Neural progenitor cell (in vitro differentiated cells): ENCODE measurements around the gene LIPT2. TPM values are rescaled to one million over a fixed set of nuclear protein-coding genes. Genes with fewer than 3 reads are reported as not detected.

Experiments
- DNase-seq: peaks from one replicate; pipeline ENCODE4 v3.0.0-alpha.2; 2016; ENCODE audit warnings: low spot score
- H2AFZ ChIP-seq: fragments of 200-600 bp; sonication (generic); replicated peaks from 2 replicates; pipeline ENCODE4 v1.6.1; 2016; ENCODE audit warnings: antibody characterized with exemption
- H3F3A ChIP-seq: fragments of 200-600 bp; sonication (generic); 2 replicates; pipeline ENCODE4 v1.6.1; 2016; ENCODE audit warnings: antibody characterized with exemption, low read depth
- H3K27ac ChIP-seq: fragments of 200-600 bp; sonication (generic); 2 replicates; pipeline ENCODE4 v1.5.1; 2016; ENCODE audit warnings: mild to moderate bottlenecking
- H3K27me3 ChIP-seq: fragments of 200-600 bp; sonication (generic); 2 replicates; pipeline ENCODE4 v1.6.1; 2016; ENCODE audit warnings: mild to moderate bottlenecking, moderate library complexity
- H3K36me3 ChIP-seq: fragments of 200-600 bp; sonication (generic); 2 replicates; pipeline ENCODE4 v1.5.1; 2016
- H3K4me1 ChIP-seq: fragments of 200-600 bp; sonication (generic); 2 replicates; pipeline ENCODE4 v1.6.1; 2016; ENCODE audit warnings: mixed run types
- H3K4me2 ChIP-seq: fragments of 200-600 bp; sonication (generic); 2 replicates; pipeline ENCODE4 v1.6.1; 2016
- H3K4me3 ChIP-seq: fragments of 200-600 bp; sonication (generic); 2 replicates; pipeline ENCODE4 v1.5.1; 2016
- H3K79me2 ChIP-seq: fragments of 200-600 bp; sonication (generic); 2 replicates; pipeline ENCODE4 v1.6.1; 2016; ENCODE audit warnings: low read depth
- H3K9ac ChIP-seq: fragments of 200-600 bp; sonication (generic); 2 replicates; pipeline ENCODE4 v1.6.1; 2016
- H3K9me3 ChIP-seq: fragments of 200-600 bp; sonication (generic); 2 replicates; pipeline ENCODE4 v1.5.1; 2016; ENCODE audit warnings: low read depth
- H4K20me1 ChIP-seq: fragments of 200-600 bp; sonication (generic); 2 replicates; pipeline ENCODE4 v1.6.1; 2016; ENCODE audit warnings: low read depth
- H3K27ac Mint-ChIP-seq: 3 replicates; pipeline ENCODE4 v1.8.0; 2021; ENCODE audit warnings: mixed read lengths
- H3K27me3 Mint-ChIP-seq: 2 replicates; pipeline ENCODE4 v1.8.0; 2022; ENCODE audit warnings: low read depth, mild to moderate bottlenecking, inconsistent platforms, moderate library complexity, mixed read lengths; ENCODE audit not compliant: insufficient read depth
- H3K36me3 Mint-ChIP-seq: 3 replicates; pipeline ENCODE4 v1.8.0; 2021; ENCODE audit warnings: mixed read lengths
- H3K4me1 Mint-ChIP-seq: 3 replicates; pipeline ENCODE4 v1.8.0; 2021; ENCODE audit warnings: mixed read lengths
- H3K4me3 Mint-ChIP-seq: 3 replicates; pipeline ENCODE4 v1.8.0; 2021; ENCODE audit warnings: mild to moderate bottlenecking, moderate library complexity, mixed read lengths
- H3K9me3 Mint-ChIP-seq: 3 replicates; pipeline ENCODE4 v1.8.0; 2020; ENCODE audit warnings: mixed read lengths
- EZH2 ChIP-seq: fragments of 200-600 bp; sonication (generic); IDR thresholded peaks from 2 replicates; pipeline ENCODE4 v1.6.1; 2017; ENCODE audit warnings: antibody characterized with exemption, mild to moderate bottlenecking, moderate library complexity
- EZH2phosphoT487 ChIP-seq: fragments of 200-600 bp; sonication (generic); IDR thresholded peaks from 2 replicates; pipeline ENCODE4 v1.6.1; 2017; ENCODE audit warnings: antibody characterized with exemption
- total RNA-seq: library from RNA; depleted of rRNA; stranded (reverse); fragments of >200 nt; gene quantifications from 2 replicates; pipeline ENCODE4 v1.2.3, GENCODE V29; 2015; ENCODE audit warnings: low replicate concordance
- TF ChIP-seq, protein P1 (sequence below): fragments of 200-600 bp; sonication (generic); IDR thresholded peaks from 2 replicates; pipeline ENCODE4 v1.5.1; 2017; ENCODE audit warnings: antibody characterized with exemption, mild to moderate bottlenecking

LIPT2 gene
- total RNA-seq, 1 donor from 2014 or later, result 16.9 TPM

DNA sequence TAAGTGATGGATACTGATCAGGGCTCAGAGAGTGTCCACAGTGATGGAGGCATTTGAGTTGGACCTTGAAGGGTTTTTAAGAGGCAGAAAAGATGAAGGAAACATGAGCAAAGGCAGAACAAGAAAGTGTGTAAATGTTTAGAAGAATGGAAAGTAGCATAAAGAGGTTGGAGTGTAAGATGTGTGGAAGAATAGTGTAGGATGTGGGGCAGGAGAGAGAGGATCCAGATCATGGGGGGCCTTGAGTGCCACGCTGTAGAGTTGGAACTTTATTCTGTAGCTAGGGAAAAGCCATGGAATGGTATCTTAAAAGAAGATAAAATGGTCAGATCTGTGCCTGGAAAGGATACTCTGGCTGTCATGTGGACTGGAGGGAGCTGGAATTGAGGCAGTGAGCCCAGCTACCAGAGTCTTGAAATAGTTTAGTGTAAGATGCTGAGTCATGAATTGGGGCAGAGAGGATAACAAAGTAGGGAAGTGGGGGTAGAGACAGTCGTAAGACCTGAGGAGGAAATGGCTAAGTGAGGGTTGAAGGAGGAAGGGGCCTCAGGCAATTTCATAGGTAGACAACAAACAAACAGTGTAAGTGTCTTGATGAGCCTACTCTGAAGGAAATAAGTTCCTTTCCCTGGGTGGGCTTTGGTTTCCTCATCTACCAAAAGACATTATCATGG lies 32.9 kb downstream of the LIPT2 start:
- no peaks in the 10 kb centered on the region for H3K27me3 Mint-ChIP-seq
- H3K36me3 Mint-ChIP-seq, result no peaks in the 10 kb centered on the region
- TF ChIP-seq, protein P1, sequence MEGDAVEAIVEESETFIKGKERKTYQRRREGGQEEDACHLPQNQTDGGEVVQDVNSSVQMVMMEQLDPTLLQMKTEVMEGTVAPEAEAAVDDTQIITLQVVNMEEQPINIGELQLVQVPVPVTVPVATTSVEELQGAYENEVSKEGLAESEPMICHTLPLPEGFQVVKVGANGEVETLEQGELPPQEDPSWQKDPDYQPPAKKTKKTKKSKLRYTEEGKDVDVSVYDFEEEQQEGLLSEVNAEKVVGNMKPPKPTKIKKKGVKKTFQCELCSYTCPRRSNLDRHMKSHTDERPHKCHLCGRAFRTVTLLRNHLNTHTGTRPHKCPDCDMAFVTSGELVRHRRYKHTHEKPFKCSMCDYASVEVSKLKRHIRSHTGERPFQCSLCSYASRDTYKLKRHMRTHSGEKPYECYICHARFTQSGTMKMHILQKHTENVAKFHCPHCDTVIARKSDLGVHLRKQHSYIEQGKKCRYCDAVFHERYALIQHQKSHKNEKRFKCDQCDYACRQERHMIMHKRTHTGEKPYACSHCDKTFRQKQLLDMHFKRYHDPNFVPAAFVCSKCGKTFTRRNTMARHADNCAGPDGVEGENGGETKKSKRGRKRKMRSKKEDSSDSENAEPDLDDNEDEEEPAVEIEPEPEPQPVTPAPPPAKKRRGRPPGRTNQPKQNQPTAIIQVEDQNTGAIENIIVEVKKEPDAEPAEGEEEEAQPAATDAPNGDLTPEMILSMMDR, result no peak
- no peak for TF ChIP-seq EZH2phosphoT487
- Histone ChIP-seq H3K27ac (no peak overlapping the region), H3K36me3 (no peaks in the 10 kb centered on the region), H3K4me2 (no peak overlapping the region), H3K4me1 (peaks cover 7% of the 10 kb centered on the region), H3K9ac (no peak overlapping the region), H4K20me1 (no peaks in the 10 kb centered on the region), H3K79me2 (no peaks in the 10 kb centered on the region), H3K9me3 (no peaks in the 10 kb centered on the region), H3K27me3 (peaks cover under 1% of the 10 kb centered on the region), H2AFZ (no peak overlapping the region), H3K4me3 (no peak overlapping the region), H3F3A (no peaks in the 10 kb centered on the region)
- H3K4me3 Mint-ChIP-seq, result no peak overlapping the region
- H3K27ac Mint-ChIP-seq, result no peak overlapping the region
- DNase-seq, result no peak
- H3K9me3 Mint-ChIP-seq, result no peaks in the 10 kb centered on the region
- H3K4me1 Mint-ChIP-seq, result peaks cover 14% of the 10 kb centered on the region

DNA sequence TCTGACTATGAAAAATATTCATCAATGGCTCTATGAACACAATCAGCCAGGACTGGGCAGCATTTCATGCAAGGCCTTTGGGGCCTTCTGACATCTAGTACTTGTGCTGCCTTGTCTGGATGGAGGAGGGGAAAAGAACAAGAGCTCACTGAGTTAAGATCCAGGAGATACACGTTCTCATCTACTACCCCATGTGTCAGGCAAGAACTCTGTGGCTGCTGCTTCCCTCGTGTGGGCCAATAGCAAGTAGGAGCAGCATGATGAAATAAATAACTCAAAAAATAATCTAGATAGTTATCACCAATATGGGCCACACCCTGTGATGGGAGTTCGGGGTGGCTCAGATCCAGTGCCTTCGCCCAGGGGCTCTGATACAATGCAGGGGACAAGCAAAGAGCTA lies 33.5 kb downstream of the LIPT2 start:
- Histone ChIP-seq H2AFZ (no peak overlapping the region), H3K9me3 (no peaks in the 10 kb centered on the region), H4K20me1 (no peaks in the 10 kb centered on the region), H3K36me3 (no peaks in the 10 kb centered on the region), H3K4me1 (peaks cover 7% of the 10 kb centered on the region), H3K27me3 (no peaks in the 10 kb centered on the region), H3F3A (no peaks in the 10 kb centered on the region), H3K9ac (no peak overlapping the region), H3K4me3 (no peak overlapping the region), H3K27ac (no peak overlapping the region), H3K4me2 (no peak overlapping the region), H3K79me2 (no peaks in the 10 kb centered on the region)
- Mint-ChIP-seq H3K36me3 (no peaks in the 10 kb centered on the region), H3K9me3 (no peaks in the 10 kb centered on the region), H3K4me1 (peaks cover 14% of the 10 kb centered on the region), H3K27ac (no peak overlapping the region), H3K27me3 (no peaks in the 10 kb centered on the region), H3K4me3 (no peak overlapping the region)
- TF ChIP-seq, protein P1, result no peak
- no peak for TF ChIP-seq EZH2phosphoT487
- TF ChIP-seq EZH2, result no peak
- no peak for DNase-seq

DNA sequence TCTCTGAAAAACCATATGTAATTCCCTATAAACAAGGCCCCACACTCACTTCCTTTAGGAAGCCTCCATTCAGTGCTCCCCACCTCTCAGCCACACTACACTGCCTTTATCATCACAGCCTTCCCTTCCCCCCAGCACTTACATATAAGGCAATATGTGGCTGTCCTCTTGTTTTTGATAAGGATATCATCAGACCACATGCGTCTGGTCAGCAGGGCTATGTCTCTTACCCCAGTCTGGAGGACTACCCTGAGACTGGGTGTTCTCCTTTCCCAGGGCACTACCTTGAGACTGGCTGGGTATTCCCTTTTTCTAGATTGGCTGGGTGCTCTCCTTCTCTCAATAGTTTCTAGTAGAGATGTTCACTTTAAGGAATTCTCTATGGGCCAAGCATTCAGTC lies 33.9 kb downstream of the LIPT2 start:
- Histone ChIP-seq H3K9me3 (no peaks in the 10 kb centered on the region), H2AFZ (no peak overlapping the region), H3K79me2 (no peaks in the 10 kb centered on the region), H3K36me3 (no peaks in the 10 kb centered on the region), H3K4me2 (no peak overlapping the region), H3K4me3 (no peak overlapping the region), H3K27ac (no peak overlapping the region), H3F3A (no peaks in the 10 kb centered on the region), H4K20me1 (no peaks in the 10 kb centered on the region), H3K4me1 (peaks cover 7% of the 10 kb centered on the region), H3K27me3 (no peaks in the 10 kb centered on the region), H3K9ac (no peak overlapping the region)
- Mint-ChIP-seq H3K4me1 (peaks cover 14% of the 10 kb centered on the region), H3K27ac (no peak overlapping the region), H3K36me3 (no peaks in the 10 kb centered on the region), H3K9me3 (no peaks in the 10 kb centered on the region), H3K4me3 (no peak overlapping the region), H3K27me3 (no peaks in the 10 kb centered on the region)
- DNase-seq, result no peak
- TF ChIP-seq EZH2 (no peak), EZH2phosphoT487 (no peak)
- TF ChIP-seq, protein P1, result no peak
